ENCODE measurements around the gene OTUD6A.

Gene OTUD6A

GRCh38 chrX:70062076-70062475 is at the start of gene OTUD6A:
Gene OTUD6A, plus strand, starts transcription at chrX:70062457. Its CDS starts 68 bp downstream, at chrX:70062525.
- no peak for DNase-seq (ENCODE audit: low read depth, low spot score)

GRCh38 chrX:70012756-70013155 is 49.5 kb upstream of the OTUD6A start:
- DNase-seq (ENCODE audit: low read depth, low spot score), result no peak

GRCh38 chrX:70013466-70014381 is 48.5 kb upstream of the OTUD6A start:
- DNase-seq (ENCODE audit: low read depth, low spot score), result no peak

- DNase-seq (ENCODE audit: low read depth, low spot score), result no peak
These were observed 45.7 kb upstream of the OTUD6A start for GRCh38 chrX:70016513-70016912.

GRCh38 chrX:70022616-70023015 is 39.6 kb upstream of the OTUD6A start:
- no peak for DNase-seq (ENCODE audit: low read depth, low spot score)

- peak; percentile 3 for DNase-seq (ENCODE audit: low read depth, low spot score)
These were observed 36.8 kb upstream of the OTUD6A start for GRCh38 chrX:70025464-70025863.

- no peak for DNase-seq (ENCODE audit: low read depth, low spot score)
These were observed 36.0 kb upstream of the OTUD6A start for GRCh38 chrX:70026112-70026850.

GRCh38 chrX:70026851-70027200 is 35.4 kb upstream of the OTUD6A start:
- DNase-seq (ENCODE audit: low read depth, low spot score), result no peak

GRCh38 chrX:70029863-70030262 is 32.4 kb upstream of the OTUD6A start:
- DNase-seq (ENCODE audit: low read depth, low spot score), result no peak

GRCh38 chrX:70030301-70030767 is 31.9 kb upstream of the OTUD6A start:
- peak; percentile 40 for DNase-seq (ENCODE audit: low read depth, low spot score)

- DNase-seq (ENCODE audit: low read depth, low spot score), result no peak
These were observed 29.5 kb upstream of the OTUD6A start for GRCh38 chrX:70032792-70033191.

GRCh38 chrX:70033348-70034051 is 28.8 kb upstream of the OTUD6A start:
- peak; percentile 5 for DNase-seq (ENCODE audit: low read depth, low spot score)

- DNase-seq (ENCODE audit: low read depth, low spot score), result no peak
These were observed 27.6 kb upstream of the OTUD6A start for GRCh38 chrX:70034646-70035045.

GRCh38 chrX:70038515-70038914 is 23.7 kb upstream of the OTUD6A start:
- no peak for DNase-seq (ENCODE audit: low read depth, low spot score)

- DNase-seq (ENCODE audit: low read depth, low spot score), result no peak
These were observed 23.3 kb upstream of the OTUD6A start for GRCh38 chrX:70038951-70039350.

GRCh38 chrX:70039758-70040157 is 22.5 kb upstream of the OTUD6A start:
- no peak for DNase-seq (ENCODE audit: low read depth, low spot score)

GRCh38 chrX:70041993-70042392 is 20.3 kb upstream of the OTUD6A start:
- DNase-seq (ENCODE audit: low read depth, low spot score), result no peak

- no peak for DNase-seq (ENCODE audit: low read depth, low spot score)
These were observed 19.6 kb upstream of the OTUD6A start for GRCh38 chrX:70042399-70043371.

GRCh38 chrX:70043685-70044084 is 18.6 kb upstream of the OTUD6A start:
- DNase-seq (ENCODE audit: low read depth, low spot score), result no peak

- DNase-seq (ENCODE audit: low read depth, low spot score), result no peak
These were observed 17.6 kb upstream of the OTUD6A start for GRCh38 chrX:70044541-70045245.
